Spleen (tissue), 7 donors: ENCODE measurements around the gene SORCS2.

Experiments
- POLR2A ChIP-seq, 3 donors: fragments of 450-650 bp; IDR thresholded peaks; one replicate each; pipeline ENCODE4 v1.5.1; 2017; ENCODE audit warnings: antibody characterized with exemption in 3 of 3, mild to moderate bottlenecking in 1 of 3
- POLR2AphosphoS5 ChIP-seq, 3 donors: sonication (generic); formaldehyde crosslinking; IDR thresholded peaks; one replicate each; pipeline ENCODE4 v1.5.1; 2017; ENCODE audit warnings: antibody characterized with exemption in 3 of 3
- TF ChIP-seq, protein P1 (sequence below), 11 experiments: fragments of 200-600 bp in 7 of 11; fragments of 450-650 bp in 4 of 11; sonication (generic) in 4 of 11; IDR thresholded peaks in 8 of 11; conservative IDR thresholded peaks in 3 of 11; 1 replicate in 7 of 11; 2 replicates in 4 of 11; pipeline versions ENCODE4 v1.4.0 to v1.8.0; 2016 to 2021; ENCODE audit warnings: antibody characterized with exemption in 11 of 11, inconsistent platforms in 4 of 11, mild to moderate bottlenecking in 1 of 11
- donor health status: DM: no; HTN: no; CAD: no; lungs with moderate emphysema.
- donor health status: DM: no; HTN: no; CAD: no.
- donor health status: DM: no; HTN: no; CAD: no.

DNA sequence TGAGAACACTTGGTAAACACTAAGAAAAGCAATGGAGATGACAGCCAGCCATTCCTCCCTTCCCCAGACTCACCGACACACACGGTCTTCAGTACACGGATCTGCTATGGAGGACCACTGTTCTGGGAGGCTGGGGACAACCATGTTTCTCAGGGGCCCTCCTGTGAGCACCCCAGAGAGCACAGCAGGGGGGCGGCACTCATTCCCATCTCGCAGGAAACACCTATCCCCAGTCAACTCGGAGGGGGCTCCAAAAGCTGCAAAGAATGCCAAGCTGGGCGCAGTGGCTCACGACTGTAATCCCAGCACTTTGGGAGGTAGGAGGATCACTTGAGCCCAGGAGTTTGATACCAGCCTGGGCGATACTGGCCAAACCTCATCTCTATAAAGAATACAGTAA is 575.2 kb downstream of the SORCS2 start:
- TF ChIP-seq POLR2A (IDR thresholded peaks at IDR 0.05) = no peak
- TF ChIP-seq, protein P1, sequence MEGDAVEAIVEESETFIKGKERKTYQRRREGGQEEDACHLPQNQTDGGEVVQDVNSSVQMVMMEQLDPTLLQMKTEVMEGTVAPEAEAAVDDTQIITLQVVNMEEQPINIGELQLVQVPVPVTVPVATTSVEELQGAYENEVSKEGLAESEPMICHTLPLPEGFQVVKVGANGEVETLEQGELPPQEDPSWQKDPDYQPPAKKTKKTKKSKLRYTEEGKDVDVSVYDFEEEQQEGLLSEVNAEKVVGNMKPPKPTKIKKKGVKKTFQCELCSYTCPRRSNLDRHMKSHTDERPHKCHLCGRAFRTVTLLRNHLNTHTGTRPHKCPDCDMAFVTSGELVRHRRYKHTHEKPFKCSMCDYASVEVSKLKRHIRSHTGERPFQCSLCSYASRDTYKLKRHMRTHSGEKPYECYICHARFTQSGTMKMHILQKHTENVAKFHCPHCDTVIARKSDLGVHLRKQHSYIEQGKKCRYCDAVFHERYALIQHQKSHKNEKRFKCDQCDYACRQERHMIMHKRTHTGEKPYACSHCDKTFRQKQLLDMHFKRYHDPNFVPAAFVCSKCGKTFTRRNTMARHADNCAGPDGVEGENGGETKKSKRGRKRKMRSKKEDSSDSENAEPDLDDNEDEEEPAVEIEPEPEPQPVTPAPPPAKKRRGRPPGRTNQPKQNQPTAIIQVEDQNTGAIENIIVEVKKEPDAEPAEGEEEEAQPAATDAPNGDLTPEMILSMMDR (IDR thresholded peaks at IDR 0.05 in 8 of 11, conservative IDR thresholded peaks at IDR 0.05 in 3 of 11) = no peak
- TF ChIP-seq POLR2AphosphoS5 (IDR thresholded peaks at IDR 0.05) = no peak
